Thymus (tissue), 11 donors: ENCODE measurements around the gene MAP3K7. TPM values are rescaled to one million over a fixed set of nuclear protein-coding genes. Genes with fewer than 3 reads are reported as not detected.
A peak's percentile ranks its signal among the peaks of the same experiment; 100 is the strongest.

Experiments
- DNase-seq, 9 donors: peaks; one replicate each; pipeline ENCODE4 v3.0.0-alpha.2; 2013; ENCODE audit warnings: low spot score in 9 of 9, low read depth in 6 of 9, missing footprints in 1 of 9
- H3K27ac ChIP-seq, 2 donors: one replicate each; pipeline ENCODE4 v1.5.1; 2013; ENCODE audit warnings: control low read depth in 1 of 2, low read depth in 1 of 2, low read length in 1 of 2, mild to moderate bottlenecking in 1 of 2, moderate library complexity in 1 of 2
- H3K27me3 ChIP-seq, 2 donors: one replicate each; pipeline ENCODE4 v1.5.1; 2013; ENCODE audit warnings: low read length in 1 of 2; ENCODE audit not compliant: control insufficient read depth in 2 of 2, insufficient read depth in 1 of 2
- H3K36me3 ChIP-seq, 2 donors: one replicate each; pipeline ENCODE4 v1.5.1; 2013; ENCODE audit warnings: low read length in 1 of 2, mild to moderate bottlenecking in 1 of 2, moderate library complexity in 1 of 2; ENCODE audit not compliant: control insufficient read depth in 2 of 2, insufficient read depth in 2 of 2
- H3K4me1 ChIP-seq, 2 donors: one replicate each; pipeline ENCODE4 v1.5.1; 2013; ENCODE audit warnings: low read length in 2 of 2; ENCODE audit not compliant: control insufficient read depth in 2 of 2, insufficient read depth in 2 of 2
- H3K4me3 ChIP-seq, 2 donors: one replicate each; pipeline ENCODE4 v1.5.1; 2013; ENCODE audit warnings: low read length in 2 of 2, control low read depth in 1 of 2, mild to moderate bottlenecking in 1 of 2
- H3K9me3 ChIP-seq, 2 donors: one replicate each; pipeline ENCODE4 v1.5.1; 2013; ENCODE audit warnings: low read length in 1 of 2, mild to moderate bottlenecking in 1 of 2; ENCODE audit not compliant: control insufficient read depth in 2 of 2, insufficient read depth in 1 of 2
- WGBS: extraction: QIAGEN DNeasy Blood & Tissue Kit; methylation state at CpG from one replicate; pipeline ENCODE4 v1.1.7; 2013; 5-methylcytosine and 5-hydroxymethylcytosine counted together
- polyA plus RNA-seq: library from polyadenylated mRNA; stranded (reverse); fragments of 200-250 nt; gene quantifications from one replicate; pipeline ENCODE4 v1.2.3, GENCODE V29; 2013
- total RNA-seq: library from RNA; stranded (reverse); fragments of 120-200 nt; gene quantifications from one replicate; pipeline ENCODE4 v1.2.4, GENCODE V29; 2013
- donor health status: healthy.

Gene MAP3K7
- total and polyA plus RNA-seq, 2 donors = 23.8 to 34.1 TPM

- DNase-seq = peak in 1 of 9 donors; percentile 26
- H3K4me1 ChIP-seq = peaks cover 9 to 15% of the 10 kb centered on the region in 2 donors
- H3K27me3 ChIP-seq = peaks cover 23 to 57% of the 10 kb centered on the region in 2 donors
- peak overlapping the region in 1 of 2 donors; percentile 33 for H3K27ac ChIP-seq
- peak overlapping the region; percentile 32 to 53 for H3K4me3 ChIP-seq
- H3K9me3 ChIP-seq = peaks cover 0 to 4% of the 10 kb centered on the region in 2 donors
- 2% methylated on average over 22 of the region's 22 CpGs for WGBS
- H3K36me3 ChIP-seq = no peaks in the 10 kb centered on the region
These were observed 23.5 kb upstream of the MAP3K7 start for GRCh38 chr6:90610301-90610750.

- Histone ChIP-seq H3K27me3 (peaks cover 16 to 35% of the 10 kb centered on the region in 2 donors), H3K4me1 (peaks cover 3 to 7% of the 10 kb centered on the region in 2 donors), H3K27ac (no peak overlapping the region), H3K9me3 (peaks cover 0 to 4% of the 10 kb centered on the region in 2 donors), H3K36me3 (no peaks in the 10 kb centered on the region), H3K4me3 (no peak overlapping the region)
- WGBS = 83% methylated on average over 1 of the region's 1 CpG
- DNase-seq = no peak
These were observed 19.0 kb upstream of the MAP3K7 start for GRCh38 chr6:90605749-90606340.

- Histone ChIP-seq H3K27me3 (peaks cover 8 to 22% of the 10 kb centered on the region in 2 donors), H3K4me1 (no peaks in the 10 kb centered on the region), H3K9me3 (no peaks in the 10 kb centered on the region), H3K36me3 (no peaks in the 10 kb centered on the region), H3K4me3 (no peak overlapping the region), H3K27ac (no peak overlapping the region)
- no peak for DNase-seq
- WGBS = 75% methylated on average over 1 of the region's 1 CpG
These were observed 17.7 kb upstream of the MAP3K7 start for GRCh38 chr6:90604546-90604945.

GRCh38 chr6:90599151-90599550, 12.3 kb upstream of the MAP3K7 start:
- H3K36me3 ChIP-seq = no peaks in the 10 kb centered on the region
- H3K4me3 ChIP-seq = no peak overlapping the region
- H3K4me1 ChIP-seq = no peaks in the 10 kb centered on the region
- peaks cover 8 to 12% of the 10 kb centered on the region in 2 donors for H3K27me3 ChIP-seq
- WGBS = 89% methylated on average over 4 of the region's 4 CpGs
- no peaks in the 10 kb centered on the region for H3K9me3 ChIP-seq
- no peak for DNase-seq
- no peak overlapping the region for H3K27ac ChIP-seq

- Histone ChIP-seq H3K27me3 (peaks cover 7 to 12% of the 10 kb centered on the region in 2 donors), H3K4me3 (no peak overlapping the region), H3K27ac (no peak overlapping the region), H3K36me3 (no peaks in the 10 kb centered on the region), H3K9me3 (no peaks in the 10 kb centered on the region), H3K4me1 (no peaks in the 10 kb centered on the region)
- DNase-seq = no peak
- WGBS = 92% methylated on average over 4 of the region's 4 CpGs
These were observed 11.5 kb upstream of the MAP3K7 start for GRCh38 chr6:90598192-90598951.

GRCh38 chr6:90596967-90597539, 10.2 kb upstream of the MAP3K7 start:
- DNase-seq = no peak
- Histone ChIP-seq H3K4me3 (no peak overlapping the region), H3K9me3 (no peaks in the 10 kb centered on the region), H3K27me3 (peaks cover 5 to 13% of the 10 kb centered on the region in 2 donors), H3K4me1 (no peaks in the 10 kb centered on the region), H3K27ac (no peak overlapping the region), H3K36me3 (no peaks in the 10 kb centered on the region)
- WGBS = 74% methylated on average over 5 of the region's 5 CpGs

- peaks cover 6 to 16% of the 10 kb centered on the region in 2 donors for H3K27me3 ChIP-seq
- H3K4me3 ChIP-seq = no peak overlapping the region
- 70% methylated on average over 3 of the region's 3 CpGs for WGBS
- H3K4me1 ChIP-seq = no peaks in the 10 kb centered on the region
- no peaks in the 10 kb centered on the region for H3K9me3 ChIP-seq
- no peaks in the 10 kb centered on the region for H3K36me3 ChIP-seq
- DNase-seq = no peak
- H3K27ac ChIP-seq = no peak overlapping the region
These were observed 9.0 kb upstream of the MAP3K7 start for GRCh38 chr6:90595854-90596253.

GRCh38 chr6:90586546-90586835, 381 bp downstream of the MAP3K7 start:
- DNase-seq = peak in 2 of 9 donors; percentile 4 to 13
- WGBS = under 1% methylated on average over 18 of the region's 18 CpGs
- H3K27ac ChIP-seq = peak overlapping the region; percentile 95 to 96
- H3K27me3 ChIP-seq = peaks cover 2 to 10% of the 10 kb centered on the region in 2 donors
- H3K9me3 ChIP-seq = no peaks in the 10 kb centered on the region
- peaks cover 3 to 4% of the 10 kb centered on the region in 2 donors for H3K4me1 ChIP-seq
- H3K4me3 ChIP-seq = peak overlapping the region; percentile 66 to 81
- no peaks in the 10 kb centered on the region for H3K36me3 ChIP-seq

GRCh38 chr6:90584636-90585255, 2.1 kb downstream of the MAP3K7 start:
- 98% methylated on average over 2 of the region's 2 CpGs for WGBS
- Histone ChIP-seq H3K4me3 (no peak overlapping the region), H3K27ac (no peak overlapping the region), H3K4me1 (peaks cover 3 to 4% of the 10 kb centered on the region in 2 donors), H3K27me3 (peaks cover 2 to 6% of the 10 kb centered on the region in 2 donors), H3K36me3 (no peaks in the 10 kb centered on the region), H3K9me3 (no peaks in the 10 kb centered on the region)
- no peak for DNase-seq
